T-helper 1 cell treated with Interleukin-12 subunit alpha and Interleukin-12 subunit beta and Interleukin-4 antibody, amounts not matched to agents 30 ng/mL and 1 ng/mL, for 36 hours (primary cell): ENCODE measurements around the gene SIGLEC15. TPM values are rescaled to one million over a fixed set of nuclear protein-coding genes. Genes with fewer than 3 reads are reported as not detected.
"Not testable (repeated sequence)": the region's sequence is repeated elsewhere in the genome, so short reads cannot be mapped to it uniquely, and the experiment has no call there.

ENCODE experiments used
- intact Hi-C: fragments of 100-400 bp; cut with micrococcal nuclease; formaldehyde crosslinking; loops from one replicate; pipeline ENCODE4 v1.15.1; 2024
- total RNA-seq: library from RNA; stranded (reverse); gene quantifications from 2 replicates; pipeline ENCODE4 v1.2.3, GENCODE V29; 2022

The SIGLEC15 gene
- total RNA-seq, 1 donor from 2014 or later = not detected

DNA sequence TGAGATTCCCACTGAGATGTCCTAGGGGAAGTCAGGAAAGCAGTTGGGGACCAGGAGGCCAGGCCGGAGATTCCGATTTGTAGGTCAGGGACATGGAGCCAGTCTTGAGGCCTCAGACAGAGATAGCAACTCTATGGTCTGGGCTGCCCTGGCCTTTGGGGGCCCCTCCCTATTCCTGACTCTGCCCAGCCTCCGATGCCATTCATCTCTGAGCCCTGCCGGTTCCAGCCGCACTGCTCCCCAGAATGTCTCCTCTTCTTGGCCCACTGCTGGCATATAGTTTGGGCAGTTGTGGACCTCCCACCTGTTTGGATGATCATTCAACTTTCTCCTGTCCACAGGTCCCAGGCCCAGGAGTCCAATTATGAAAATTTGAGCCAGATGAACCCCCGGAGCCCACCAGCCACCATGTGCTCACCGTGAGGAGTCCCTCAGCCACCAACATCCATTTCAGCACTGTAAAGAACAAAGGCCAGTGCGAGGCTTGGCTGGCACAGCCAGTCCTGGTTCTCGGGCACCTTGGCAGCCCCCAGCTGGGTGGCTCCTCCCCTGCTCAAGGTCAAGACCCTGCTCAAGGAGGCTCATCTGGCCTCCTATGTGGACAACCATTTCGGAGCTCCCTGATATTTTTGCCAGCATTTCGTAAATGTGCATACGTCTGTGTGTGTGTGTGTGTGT lies 16.4 kb downstream of the SIGLEC15 start:
- intact Hi-C loops = no loop called here

DNA sequence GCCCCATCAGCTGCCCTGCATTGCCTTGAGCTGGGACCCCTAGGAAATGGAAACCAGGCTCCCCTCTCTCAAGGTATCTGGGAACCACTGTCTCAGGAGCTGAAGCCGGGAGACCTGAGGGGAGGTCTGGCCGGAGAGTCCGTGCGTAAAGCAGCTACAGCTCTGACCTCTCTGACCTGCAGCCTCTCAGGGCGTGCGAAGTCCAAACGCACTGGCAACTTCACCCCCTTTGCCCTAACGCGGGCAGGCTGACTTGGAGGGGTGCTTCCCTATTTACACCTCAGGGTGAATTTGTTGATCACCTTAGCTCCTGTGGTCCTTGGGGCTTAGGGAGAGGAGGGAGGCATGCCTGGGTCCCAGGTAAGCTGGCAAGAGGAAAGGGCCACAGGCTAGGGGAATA lies 17.5 kb downstream of the SIGLEC15 start:
- intact Hi-C loops = no loop called here

DNA sequence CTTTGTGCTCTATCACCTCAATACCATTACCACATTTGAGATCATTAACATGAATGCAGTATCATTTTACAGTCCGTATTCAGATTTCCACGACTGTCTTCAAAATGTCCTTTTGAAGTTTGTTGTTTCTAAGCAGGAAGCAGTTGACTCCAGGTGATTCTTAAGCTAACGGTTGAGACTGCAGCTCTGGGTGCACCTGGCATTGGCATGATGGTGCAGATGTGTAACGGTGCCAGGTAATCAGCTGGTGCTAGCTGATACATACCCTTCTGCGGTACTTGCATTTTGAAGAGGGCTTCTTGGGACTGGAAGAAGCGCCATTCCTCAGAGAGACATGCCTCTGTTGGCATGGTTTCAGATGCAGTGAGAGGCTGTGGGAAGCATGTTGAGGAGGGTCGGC lies 19.5 kb downstream of the SIGLEC15 start:
- intact Hi-C loops = no loop called here

DNA sequence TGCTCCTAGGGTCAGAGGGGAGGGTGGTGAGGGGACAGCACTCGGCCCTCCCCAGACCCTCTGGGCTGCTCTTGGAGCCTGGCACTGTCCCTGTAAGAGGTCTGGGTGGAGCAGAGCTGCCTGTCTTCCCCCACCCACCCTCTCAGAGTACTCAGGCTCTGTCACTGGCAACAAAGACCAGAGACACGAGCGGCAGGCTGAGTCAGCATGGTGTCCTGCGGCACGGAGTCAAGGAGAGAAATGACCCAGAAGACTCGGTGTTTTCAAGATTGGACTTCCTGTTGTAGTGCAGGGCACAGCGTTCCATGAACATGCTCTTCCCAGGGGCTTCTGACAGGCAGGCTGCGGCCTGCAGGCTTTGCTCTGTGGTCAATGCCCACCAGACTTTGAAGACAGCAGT lies 19.9 kb downstream of the SIGLEC15 start:
- intact Hi-C loops = no loop called here

DNA sequence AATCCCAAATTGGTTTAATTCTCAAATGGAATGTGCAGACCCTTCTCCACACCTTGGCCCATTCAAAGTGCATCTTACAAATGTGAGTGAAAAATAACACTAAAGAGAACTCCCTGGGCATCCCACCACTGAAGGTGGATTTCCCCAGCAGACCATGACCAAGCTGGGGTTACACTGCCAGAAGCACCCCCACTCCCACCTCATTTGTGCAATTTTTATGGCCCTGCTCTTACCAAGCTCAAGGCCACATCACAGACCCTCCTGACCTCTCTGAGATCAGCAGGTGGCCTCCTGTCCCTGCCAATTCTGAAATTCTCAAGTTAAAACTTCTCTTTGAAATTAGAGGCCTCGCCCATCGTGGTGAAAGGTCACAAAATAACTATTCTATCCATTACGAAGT lies 21.6 kb downstream of the SIGLEC15 start:
- intact Hi-C loops = no loop called here

DNA sequence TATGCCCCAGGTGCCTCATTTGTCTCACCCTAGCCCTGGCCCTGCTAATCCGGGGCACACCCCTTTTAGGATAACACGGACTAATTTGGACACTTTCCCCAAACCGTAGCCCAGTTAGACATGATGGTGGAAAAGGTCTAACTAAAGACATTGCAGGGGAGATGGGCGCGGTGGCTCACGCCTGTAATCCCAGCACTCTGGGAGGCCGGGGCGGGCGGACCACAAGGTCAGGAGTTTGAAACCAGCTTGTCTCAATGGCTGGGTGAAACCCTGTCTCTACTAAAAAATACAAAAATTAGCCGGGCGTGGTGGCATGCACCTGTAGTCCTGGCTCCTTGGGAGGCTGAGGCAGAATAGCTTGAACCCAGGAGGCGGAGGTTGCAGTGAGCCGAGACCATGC lies 23.2 kb downstream of the SIGLEC15 start:
- intact Hi-C loops = not testable (repeated sequence)

DNA sequence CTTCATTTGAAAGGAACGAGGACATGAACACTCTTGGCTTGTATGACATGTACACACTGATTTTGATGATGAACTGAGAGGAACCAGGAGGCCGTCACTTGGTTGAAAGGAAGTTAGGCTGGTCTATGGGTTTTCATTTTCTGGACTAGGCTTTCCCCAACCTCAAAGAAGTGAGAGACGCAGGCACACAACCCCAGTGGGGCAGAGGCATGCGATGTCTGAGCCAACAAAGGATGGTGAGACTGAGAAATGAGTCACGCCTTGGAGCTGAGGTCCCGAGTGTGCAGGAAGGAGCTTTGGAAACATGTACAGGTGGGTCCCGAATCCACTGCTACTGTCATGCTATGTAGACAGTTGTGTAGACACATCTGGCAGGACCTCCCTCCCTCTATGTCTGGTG lies 24.1 kb downstream of the SIGLEC15 start:
- intact Hi-C loops = no loop called here

DNA sequence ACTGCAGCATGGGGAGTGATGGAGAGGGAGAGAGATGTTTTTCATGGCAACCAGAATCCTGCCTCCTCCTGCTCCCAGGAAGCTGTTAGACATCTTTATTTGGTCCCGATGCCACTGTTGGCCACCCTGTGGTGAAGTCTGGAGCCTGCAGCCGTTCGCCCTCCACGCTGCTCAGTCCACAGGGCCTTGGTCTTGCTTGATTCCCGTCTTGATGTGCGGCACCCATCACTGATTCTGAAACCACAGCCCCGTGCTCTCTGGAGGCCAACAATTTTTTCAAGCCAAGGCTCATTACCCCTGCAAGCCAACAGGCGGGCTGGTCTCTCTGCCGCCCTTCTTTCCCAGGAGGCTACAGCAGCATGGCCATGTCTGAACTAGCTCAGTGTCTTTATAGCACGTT lies 24.5 kb downstream of the SIGLEC15 start:
- intact Hi-C loops = no loop called here

DNA sequence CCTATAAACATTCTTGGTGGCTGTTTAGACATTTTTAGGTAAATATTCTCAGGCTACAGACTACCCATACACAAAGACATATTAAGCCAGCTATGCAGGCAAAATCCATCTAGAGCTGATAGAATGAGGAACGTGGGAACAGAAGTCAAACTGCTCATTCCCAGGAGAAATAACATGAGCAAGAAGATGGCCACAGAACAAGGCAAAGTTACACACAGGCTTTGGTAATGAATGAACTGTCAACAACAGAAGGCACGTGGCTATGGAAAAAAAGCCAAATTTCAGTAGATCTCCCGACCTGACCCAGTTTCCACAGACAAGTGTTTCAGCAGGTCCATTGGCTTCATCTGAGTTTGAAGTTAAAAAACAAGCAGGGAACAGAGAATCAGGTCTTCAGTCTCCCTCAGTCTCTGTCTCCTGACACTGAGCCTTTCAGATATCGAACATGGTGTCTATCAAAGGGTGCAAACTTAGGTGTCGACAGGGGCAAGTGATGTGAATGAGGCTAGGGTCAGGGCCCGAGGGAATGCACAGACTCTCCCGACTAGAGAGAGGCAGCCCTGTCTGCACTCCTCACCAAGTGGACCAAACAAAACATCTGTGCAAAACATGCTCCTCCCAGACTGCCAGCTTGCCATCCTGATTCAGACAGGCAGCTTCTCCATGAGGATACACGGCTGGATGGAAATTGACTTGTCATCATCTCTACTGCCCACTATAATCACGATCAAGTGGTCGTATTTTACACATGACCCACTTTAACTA lies 25.9 kb downstream of the SIGLEC15 start:
- intact Hi-C loops = no loop called here

DNA sequence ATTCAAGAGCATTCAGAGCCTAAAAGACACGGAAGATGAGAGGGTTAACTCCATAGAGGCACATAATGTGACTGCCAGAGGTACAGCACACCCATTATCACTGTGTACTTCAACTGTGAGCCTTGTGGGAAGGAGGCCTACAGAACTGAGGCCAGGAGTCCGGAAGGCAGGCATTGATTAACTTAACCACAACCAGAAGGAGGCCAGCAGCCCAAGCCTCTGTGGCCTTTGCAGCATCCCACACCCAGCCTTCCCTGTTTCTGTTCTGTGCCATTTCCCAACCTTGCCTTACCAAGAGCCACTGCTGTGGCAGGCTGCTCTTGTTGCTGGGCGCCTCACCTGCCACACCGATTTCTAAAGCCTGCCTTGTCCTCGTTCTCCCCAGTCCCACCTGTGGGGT lies 27.2 kb downstream of the SIGLEC15 start:
- intact Hi-C loops = no loop called here

DNA sequence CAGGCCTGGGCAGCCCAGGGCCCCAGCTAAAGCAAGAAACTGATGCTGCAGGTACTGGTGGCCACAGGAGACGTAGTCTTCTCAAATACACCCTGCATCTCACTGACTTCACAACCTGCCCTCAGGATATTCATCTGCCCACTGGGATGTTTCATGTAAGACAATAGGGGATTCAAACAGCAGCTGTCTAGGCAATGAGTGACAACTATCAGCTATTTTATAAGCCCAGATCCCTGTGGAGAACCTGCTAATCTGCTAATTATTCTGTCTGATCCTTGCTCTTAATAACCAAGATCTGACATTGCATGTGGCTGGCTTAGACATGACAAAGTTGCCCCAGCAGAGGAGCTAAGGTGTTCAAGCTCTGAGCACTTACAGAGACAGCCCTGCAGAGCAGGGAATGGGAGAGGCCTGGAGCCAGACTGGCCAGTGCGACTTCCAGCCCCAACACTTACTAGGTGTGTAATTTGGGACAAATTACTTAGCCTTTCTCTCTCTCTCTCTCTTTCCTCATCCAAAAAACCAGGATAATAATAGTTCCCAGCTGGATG lies 28.6 kb downstream of the SIGLEC15 start:
- intact Hi-C loops = no loop called here

DNA sequence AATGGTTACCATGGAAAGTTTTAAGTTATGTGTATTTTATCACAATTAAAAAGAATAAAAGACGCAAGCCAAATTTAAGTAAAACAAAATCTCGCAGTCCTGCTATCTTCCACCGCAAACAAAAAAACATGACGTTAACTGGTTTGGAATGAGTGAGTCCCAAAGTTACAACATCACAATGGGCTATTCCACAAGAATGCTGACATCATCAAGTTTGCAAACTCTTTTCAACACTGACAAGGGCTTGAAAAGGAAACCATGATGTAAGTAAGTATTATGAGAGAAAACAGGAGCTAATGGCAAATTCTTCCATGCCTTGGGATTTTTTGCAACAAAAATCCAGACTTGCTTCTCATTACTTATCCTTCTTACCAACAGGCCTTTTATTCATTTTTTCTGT lies 31.1 kb downstream of the SIGLEC15 start:
- intact Hi-C loops = no loop called here

DNA sequence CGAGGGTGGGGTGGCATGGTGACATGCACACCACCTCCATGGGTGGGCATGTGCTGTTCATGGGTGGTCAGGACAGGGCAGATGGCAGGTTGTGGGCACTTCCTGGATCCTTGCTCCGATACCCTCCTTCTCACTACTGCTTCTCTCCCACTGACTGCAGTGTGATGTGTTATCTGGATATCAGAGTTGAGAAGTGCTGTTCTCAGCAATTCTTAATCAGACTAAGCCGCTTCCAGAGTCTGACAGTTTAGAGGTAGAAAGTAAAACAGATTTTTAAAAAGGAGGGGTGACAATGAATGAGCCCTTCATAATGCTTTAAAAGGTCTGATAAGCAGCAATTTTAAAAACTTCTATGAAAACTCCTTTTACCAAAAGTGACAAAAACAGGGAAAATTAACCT lies 33.9 kb downstream of the SIGLEC15 start:
- intact Hi-C loops = no loop called here

DNA sequence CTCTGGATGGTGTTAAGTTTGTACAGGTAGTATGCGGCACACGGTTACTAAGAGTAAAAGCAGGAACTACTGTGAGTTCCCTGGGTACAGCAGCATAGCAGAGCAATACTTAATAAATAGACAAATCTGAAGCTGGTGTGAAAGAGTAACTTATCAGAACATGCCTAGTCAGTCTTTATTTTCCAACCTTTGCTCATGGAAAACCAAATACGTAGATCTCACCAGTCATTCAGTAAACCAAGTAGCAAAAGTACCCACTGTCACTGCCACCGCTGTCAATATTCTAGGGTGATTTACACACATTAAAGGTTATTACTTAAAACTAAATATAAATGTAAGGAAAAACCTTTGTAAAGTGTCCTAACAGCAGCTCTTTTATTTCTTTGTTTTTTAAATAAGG lies 35.0 kb downstream of the SIGLEC15 start:
- intact Hi-C loops = no loop called here

DNA sequence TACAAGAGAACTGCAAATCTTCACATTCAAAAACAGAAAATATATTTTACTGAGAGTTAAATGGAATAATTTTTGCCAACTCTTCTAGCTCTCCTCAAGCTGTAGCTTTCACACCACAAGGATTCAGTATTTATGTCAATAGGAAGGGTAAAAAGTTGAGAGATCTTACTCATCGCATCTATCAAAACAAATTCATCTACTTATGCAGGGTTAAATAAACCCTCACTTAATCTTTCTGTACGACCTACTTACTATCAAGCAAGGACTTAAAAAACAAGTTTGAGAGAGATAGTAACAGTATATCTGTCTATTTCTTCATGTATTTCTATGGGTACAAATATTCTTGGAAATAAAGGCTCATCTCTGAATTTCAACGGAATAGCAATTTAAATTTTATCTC lies 35.5 kb downstream of the SIGLEC15 start:
- intact Hi-C loops = no loop called here

DNA sequence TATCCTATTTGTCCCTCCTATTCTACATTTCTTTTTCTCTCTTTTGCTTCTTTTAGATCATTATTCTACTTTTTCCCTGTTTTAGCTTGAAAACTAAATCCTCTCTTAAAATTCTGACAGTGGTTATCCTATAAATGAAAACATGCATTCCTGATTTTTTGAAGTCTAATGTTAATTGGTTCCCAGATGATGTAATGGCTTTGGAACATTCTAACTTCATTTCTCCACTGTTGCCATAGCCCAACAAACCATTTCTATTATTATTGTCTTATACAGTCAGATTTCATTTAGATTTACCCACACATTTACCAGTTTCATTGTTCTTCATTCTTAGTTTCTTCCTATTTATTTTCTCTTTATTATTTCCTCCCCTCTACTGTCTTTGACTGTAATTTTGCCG lies 36.5 kb downstream of the SIGLEC15 start:
- intact Hi-C loops = no loop called here

DNA sequence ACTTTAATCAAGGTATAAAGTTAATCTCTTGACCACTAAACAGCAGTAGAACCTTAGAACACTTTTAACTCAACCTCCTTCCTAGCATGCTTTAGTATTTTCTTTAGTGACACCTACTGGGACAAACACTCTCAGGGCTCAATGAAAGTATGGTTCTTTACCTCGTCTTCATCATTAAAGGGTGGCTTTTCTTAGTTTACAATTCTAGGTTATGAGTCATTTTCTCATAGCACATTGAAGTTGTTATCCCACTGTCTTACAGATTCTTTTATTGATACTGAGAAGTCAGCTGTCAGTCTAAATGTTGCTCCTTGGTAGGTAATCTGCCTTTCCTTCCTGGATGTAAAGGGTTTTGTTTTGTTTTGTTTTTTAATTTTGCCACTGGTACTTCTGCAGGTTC lies 38.0 kb downstream of the SIGLEC15 start:
- intact Hi-C loops = no loop called here

DNA sequence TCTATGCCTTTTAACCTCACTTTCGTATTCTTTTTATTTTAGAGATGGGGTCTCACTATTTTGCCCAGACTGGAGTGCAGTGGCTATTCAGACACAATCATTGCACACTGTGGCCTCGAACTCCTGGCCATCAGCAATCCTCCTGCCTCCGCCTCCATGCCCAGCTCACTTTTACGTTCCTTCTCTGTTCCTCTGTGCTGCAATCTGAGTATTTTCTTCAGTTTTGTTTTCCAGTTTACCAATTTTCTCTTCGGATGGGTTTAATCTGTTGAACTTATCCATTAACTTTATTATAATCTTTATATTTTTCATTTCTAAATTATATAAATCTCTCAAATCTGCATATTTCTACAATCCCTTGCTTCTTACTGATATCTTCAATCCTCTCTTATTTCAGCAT lies 38.6 kb downstream of the SIGLEC15 start:
- intact Hi-C loops = no loop called here

DNA sequence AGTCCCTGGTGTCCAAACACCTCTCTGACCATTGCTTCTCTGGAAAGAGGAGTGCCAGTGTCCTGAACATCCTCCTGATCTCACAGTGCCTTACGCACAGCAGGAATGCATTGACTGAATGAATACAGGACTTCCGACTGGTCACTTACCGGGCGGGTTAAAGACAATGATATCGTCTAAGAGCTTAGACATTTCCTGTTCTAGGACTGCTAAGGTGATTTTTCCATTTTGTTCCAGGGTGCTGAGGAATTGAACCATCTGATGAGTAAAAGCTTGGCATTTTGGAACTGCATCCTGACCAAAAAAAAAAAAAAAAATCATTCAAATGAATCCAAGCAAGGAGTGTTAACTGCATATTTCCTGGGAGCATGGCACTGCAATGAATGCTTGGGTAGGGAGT lies 40.0 kb downstream of the SIGLEC15 start:
- intact Hi-C loops = no loop called here

DNA sequence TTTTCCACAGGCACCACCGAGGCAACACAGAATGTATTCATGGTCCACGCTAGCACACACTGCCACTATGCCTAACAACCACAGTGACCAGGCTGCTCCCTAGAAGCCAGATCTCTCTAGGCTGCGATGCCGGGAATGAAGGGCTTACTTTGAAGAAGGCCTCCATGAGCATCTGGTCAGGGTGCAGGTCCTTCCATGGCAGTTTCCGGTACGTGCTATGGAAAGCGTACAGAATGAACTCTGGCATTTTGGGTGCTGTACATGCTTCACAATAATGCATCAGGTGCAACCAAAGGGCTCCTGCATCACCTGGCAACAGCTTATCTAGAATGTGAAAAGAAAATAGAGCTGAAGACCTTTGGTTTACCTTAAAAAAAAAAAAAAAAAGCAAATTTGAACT lies 44.9 kb downstream of the SIGLEC15 start:
- intact Hi-C loops = loop anchor here (10.0 kb wide), 1 partner anchor 1516 kb away; no protein-coding TSS in a partner anchor

DNA sequence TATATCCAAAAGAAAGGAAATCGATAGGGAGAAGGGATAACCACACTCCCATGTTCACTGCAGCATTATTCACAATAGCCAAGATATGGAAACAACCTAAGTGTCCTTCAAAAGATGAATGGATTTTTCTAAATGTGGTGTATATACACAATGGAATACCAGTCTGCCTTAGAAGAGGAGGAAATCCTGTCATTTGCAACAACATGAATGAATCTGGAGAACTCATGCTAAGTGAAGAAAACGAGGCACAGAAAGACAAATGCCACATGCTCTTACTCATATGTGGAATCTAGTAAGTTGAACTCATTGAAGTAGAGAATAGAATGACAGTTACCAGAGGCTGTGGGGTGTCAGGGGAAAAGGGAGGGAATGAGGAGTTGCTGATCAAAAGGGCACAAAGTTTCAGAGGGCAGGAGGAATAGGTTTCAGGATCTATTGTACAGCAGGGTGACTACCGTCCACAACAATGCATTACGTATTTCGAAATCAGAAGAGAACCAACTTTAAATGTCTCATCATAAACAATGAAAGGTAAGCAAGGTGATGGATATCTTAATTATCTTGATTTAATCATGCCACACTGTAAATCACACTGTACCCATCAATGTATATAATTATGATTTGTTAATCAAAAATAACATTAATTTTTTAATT lies 46.1 kb downstream of the SIGLEC15 start:
- intact Hi-C loops = loop anchor here (10.0 kb wide), 1 partner anchor 1517 kb away; no protein-coding TSS in a partner anchor
